DOHH2 (cell line): ENCODE data around the gene NSMF.

Experiments used
- H3F3A ChIP-seq: fragments of 200-600 bp; sonication (generic), shearing (Covaris generic); 2 replicates; pipeline ENCODE4 v1.6.0; 2016; ENCODE audit warnings: antibody characterized with exemption, mild to moderate bottlenecking; ENCODE audit not compliant: control insufficient read depth, insufficient read depth
- H3K27ac ChIP-seq: fragments of 200-600 bp; sonication (generic); 2 replicates; pipeline ENCODE4 v1.5.1; 2014; ENCODE audit warnings: low read depth, mild to moderate bottlenecking, low read length, moderate library complexity
- H3K27me3 ChIP-seq: fragments of 200-600 bp; sonication (generic); 2 replicates; pipeline ENCODE4 v1.6.1; 2014; ENCODE audit warnings: mild to moderate bottlenecking, low read length, mixed read lengths; ENCODE audit not compliant: control insufficient read depth
- H3K36me3 ChIP-seq: fragments of 200-600 bp; sonication (generic); 2 replicates; pipeline ENCODE4 v1.6.1; 2014; ENCODE audit warnings: mild to moderate bottlenecking, low read length, moderate library complexity, mixed read lengths; ENCODE audit not compliant: control insufficient read depth
- H3K4me1 ChIP-seq: fragments of 200-600 bp; sonication (generic); 2 replicates; pipeline ENCODE4 v1.6.1; 2014; ENCODE audit warnings: mild to moderate bottlenecking, low read length, mixed read lengths; ENCODE audit not compliant: control insufficient read depth
- H3K4me2 ChIP-seq: fragments of 200-600 bp; sonication (generic); 2 replicates; pipeline ENCODE4 v1.6.0; 2014; ENCODE audit warnings: mild to moderate bottlenecking, low read length, moderate library complexity
- H3K4me3 ChIP-seq: fragments of 200-600 bp; sonication (generic); 2 replicates; pipeline ENCODE4 v1.5.1; 2014; ENCODE audit warnings: mild to moderate bottlenecking, low read length, mixed read lengths
- H3K79me2 ChIP-seq: fragments of 200-600 bp; sonication (generic); 2 replicates; pipeline ENCODE4 v1.6.1; 2014; ENCODE audit warnings: mild to moderate bottlenecking, low read length, mixed read lengths; ENCODE audit not compliant: control insufficient read depth
- H3K9me2 ChIP-seq: fragments of 200-600 bp; sonication (generic); replicated peaks from 2 replicates; pipeline ENCODE4 v1.6.1; 2014; ENCODE audit warnings: mild to moderate bottlenecking, low read length, mixed read lengths; ENCODE audit not compliant: control insufficient read depth
- H3K9me3 ChIP-seq: fragments of 200-600 bp; sonication (generic); 2 replicates; pipeline ENCODE4 v1.6.1; 2014; ENCODE audit warnings: antibody characterized with exemption, low read length, mixed read lengths; ENCODE audit not compliant: control insufficient read depth, insufficient read depth
- H4K20me1 ChIP-seq: fragments of 200-600 bp; sonication (generic); 2 replicates; pipeline ENCODE4 v1.6.0; 2014; ENCODE audit warnings: low read depth, mild to moderate bottlenecking, antibody characterized with exemption, low read length, moderate library complexity; ENCODE audit not compliant: control insufficient read depth, insufficient read depth
- EZH2phosphoT487 ChIP-seq: fragments of 200-600 bp; sonication (generic); IDR thresholded peaks from 2 replicates; pipeline ENCODE4 v1.6.1; 2017; ENCODE audit warnings: borderline replicate concordance, mild to moderate bottlenecking, antibody characterized with exemption, low read length, moderate library complexity, mixed read lengths
- TF ChIP-seq, protein P1 (sequence below): fragments of 200-600 bp; sonication (generic); IDR thresholded peaks from one replicate; pipeline ENCODE4 v1.5.1; 2014; ENCODE audit warnings: antibody characterized with exemption, mild to moderate bottlenecking, low read depth, low read length; ENCODE audit not compliant: poor library complexity, severe bottlenecking

The NSMF gene

DNA sequence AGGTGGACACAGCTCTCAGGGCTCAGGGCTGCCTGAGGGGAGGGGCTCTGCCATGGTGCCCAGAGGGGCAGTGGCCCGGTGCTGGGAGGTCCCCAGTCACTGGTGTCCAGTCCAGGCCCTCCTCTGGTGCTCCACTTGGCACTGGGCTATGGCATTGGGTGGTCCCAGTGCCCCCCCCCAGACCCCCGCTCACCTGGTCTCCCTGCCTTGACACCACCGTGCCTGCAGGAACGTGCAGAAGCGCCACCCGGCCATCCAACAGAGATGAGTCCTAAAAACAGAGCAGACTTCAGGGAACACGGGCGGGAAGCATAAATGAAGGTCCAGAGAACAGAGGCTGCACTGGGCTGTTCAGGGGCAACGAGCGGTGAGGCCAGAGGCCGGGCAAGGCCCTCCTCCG, 42.3 kb upstream of the NSMF start:
- Histone ChIP-seq H3K4me1 (no peaks in the 10 kb centered on the region), H3F3A (peaks cover 4% of the 10 kb centered on the region; the same call in 1 of the 2 replicates), H3K27me3 (no peaks in the 10 kb centered on the region), H3K79me2 (no peaks in the 10 kb centered on the region), H3K4me2 (no peak overlapping the region), H3K4me3 (no peak overlapping the region), H3K36me3 (no peaks in the 10 kb centered on the region), H3K9me2 (no peaks in the 10 kb centered on the region), H3K27ac (no peak overlapping the region), H3K9me3 (no peaks in the 10 kb centered on the region), H4K20me1 (no peaks in the 10 kb centered on the region)
- TF ChIP-seq EZH2phosphoT487: no peak
- TF ChIP-seq, protein P1, sequence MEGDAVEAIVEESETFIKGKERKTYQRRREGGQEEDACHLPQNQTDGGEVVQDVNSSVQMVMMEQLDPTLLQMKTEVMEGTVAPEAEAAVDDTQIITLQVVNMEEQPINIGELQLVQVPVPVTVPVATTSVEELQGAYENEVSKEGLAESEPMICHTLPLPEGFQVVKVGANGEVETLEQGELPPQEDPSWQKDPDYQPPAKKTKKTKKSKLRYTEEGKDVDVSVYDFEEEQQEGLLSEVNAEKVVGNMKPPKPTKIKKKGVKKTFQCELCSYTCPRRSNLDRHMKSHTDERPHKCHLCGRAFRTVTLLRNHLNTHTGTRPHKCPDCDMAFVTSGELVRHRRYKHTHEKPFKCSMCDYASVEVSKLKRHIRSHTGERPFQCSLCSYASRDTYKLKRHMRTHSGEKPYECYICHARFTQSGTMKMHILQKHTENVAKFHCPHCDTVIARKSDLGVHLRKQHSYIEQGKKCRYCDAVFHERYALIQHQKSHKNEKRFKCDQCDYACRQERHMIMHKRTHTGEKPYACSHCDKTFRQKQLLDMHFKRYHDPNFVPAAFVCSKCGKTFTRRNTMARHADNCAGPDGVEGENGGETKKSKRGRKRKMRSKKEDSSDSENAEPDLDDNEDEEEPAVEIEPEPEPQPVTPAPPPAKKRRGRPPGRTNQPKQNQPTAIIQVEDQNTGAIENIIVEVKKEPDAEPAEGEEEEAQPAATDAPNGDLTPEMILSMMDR: no peak

DNA sequence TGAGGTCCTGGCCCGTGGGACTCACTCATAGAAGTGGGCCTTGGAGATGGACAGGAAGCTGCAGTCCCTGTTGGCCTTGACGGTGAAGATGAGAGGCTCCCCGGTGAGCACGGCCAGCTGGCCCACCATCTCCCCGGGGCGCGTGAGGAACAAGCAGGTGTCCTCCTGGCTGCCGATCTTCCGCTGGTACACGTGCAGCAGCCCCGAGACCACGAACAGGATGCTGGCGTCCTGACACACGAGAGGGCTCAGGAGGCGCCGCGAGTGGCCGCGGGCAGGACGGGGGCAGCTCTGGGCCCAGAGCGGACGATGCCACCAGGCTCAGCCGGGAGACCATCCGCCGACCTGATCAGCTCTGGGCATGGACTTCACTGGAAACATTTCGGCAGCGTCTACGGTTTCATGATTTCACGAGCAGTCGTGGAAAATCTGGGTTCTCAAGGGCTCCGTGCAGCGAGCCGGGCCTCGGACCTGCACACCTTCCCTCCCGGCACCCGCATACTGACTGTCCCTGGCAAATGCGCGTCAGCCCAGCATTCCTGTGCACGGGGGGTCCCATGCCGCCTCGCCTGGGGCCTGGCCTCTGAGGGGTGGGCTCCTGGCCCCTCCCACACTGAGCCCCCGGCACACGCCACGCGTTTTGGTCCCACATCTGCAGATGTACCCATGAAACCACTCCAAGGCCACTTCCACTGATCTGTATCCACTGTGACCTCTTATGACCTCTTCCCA, 41.7 kb upstream of the NSMF start:
- Histone ChIP-seq H4K20me1 (no peaks in the 10 kb centered on the region), H3K4me1 (no peaks in the 10 kb centered on the region), H3F3A (peaks cover 4% of the 10 kb centered on the region; the same call in 1 of the 2 replicates), H3K27ac (no peak overlapping the region), H3K9me2 (no peaks in the 10 kb centered on the region), H3K4me2 (no peak overlapping the region), H3K79me2 (no peaks in the 10 kb centered on the region), H3K4me3 (no peak overlapping the region), H3K36me3 (no peaks in the 10 kb centered on the region), H3K27me3 (no peaks in the 10 kb centered on the region), H3K9me3 (no peaks in the 10 kb centered on the region)
- no peak for TF ChIP-seq EZH2phosphoT487
- TF ChIP-seq, protein P1: no peak

DNA sequence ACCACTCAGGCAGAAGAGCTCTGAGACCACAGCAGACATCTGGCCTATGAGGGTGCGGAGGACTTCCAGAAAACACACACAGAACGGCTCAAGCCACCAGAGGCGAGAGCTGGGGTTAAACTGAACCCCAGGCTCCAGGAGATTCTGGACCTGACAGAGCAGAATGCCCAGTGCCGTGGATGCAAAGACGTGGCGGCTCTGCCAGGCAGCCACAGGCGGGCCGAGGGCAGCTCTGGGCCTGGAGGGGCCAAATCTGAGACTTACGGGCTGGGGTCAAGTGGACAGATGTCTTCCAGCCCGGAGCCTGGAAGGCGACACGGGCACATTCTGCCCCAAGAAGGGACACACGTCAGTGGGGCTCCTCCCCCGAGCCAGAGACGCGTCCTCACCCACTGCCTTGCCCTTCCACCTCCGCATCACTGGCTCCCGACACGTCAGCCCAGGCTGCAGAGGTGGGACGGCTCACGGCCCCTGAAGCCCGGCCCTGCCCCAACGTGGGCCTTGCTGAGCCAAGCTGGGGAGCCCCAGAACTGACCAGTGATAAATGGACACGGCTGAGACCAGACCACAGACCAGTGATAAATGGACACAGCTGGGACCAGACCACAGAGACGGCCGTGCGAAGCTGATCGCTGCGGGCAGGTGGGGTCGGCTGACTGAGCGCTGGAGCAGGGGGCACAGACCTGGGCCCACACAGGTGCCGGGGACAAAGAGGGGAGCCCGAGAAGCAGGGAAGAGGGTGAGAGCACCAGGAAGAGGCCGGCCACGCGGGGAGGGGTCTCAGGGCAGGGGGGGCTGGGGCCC, 40.9 kb upstream of the NSMF start:
- Histone ChIP-seq H3K27ac (no peak overlapping the region), H3K79me2 (no peaks in the 10 kb centered on the region), H3K9me3 (no peaks in the 10 kb centered on the region), H4K20me1 (no peaks in the 10 kb centered on the region), H3K9me2 (no peaks in the 10 kb centered on the region), H3K36me3 (no peaks in the 10 kb centered on the region), H3K4me1 (no peaks in the 10 kb centered on the region), H3K4me2 (no peak overlapping the region), H3K27me3 (no peaks in the 10 kb centered on the region), H3F3A (peaks cover 4% of the 10 kb centered on the region; the same call in 1 of the 2 replicates), H3K4me3 (no peak overlapping the region)
- no peak for TF ChIP-seq EZH2phosphoT487

DNA sequence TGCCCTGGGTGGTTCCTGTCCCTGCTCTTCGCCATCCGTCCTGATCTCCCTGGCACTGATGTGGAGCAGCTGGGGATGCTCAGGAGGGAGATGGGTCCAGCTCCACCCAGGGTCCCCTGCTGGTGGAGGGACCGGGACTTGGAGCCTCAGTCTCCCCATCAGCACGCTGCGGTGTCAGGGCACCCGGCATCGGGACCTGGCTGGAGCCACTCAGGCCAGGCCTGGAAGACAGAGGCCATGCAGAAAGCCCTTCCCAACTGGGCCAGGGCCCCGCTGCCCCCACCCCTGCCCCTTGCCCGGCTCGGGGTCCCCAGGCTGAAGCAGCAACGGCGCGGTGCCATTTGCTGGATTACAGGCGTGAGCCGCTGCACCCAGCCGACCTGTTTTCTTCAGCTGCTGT, 40.3 kb upstream of the NSMF start:
- Histone ChIP-seq H3K36me3 (no peaks in the 10 kb centered on the region), H3K4me3 (no peak overlapping the region), H4K20me1 (no peaks in the 10 kb centered on the region), H3K27ac (no peak overlapping the region), H3K27me3 (no peaks in the 10 kb centered on the region), H3K9me2 (no peaks in the 10 kb centered on the region), H3K9me3 (no peaks in the 10 kb centered on the region), H3K4me1 (no peaks in the 10 kb centered on the region), H3K79me2 (no peaks in the 10 kb centered on the region), H3K4me2 (no peak overlapping the region), H3F3A (peaks cover 4% of the 10 kb centered on the region; the same call in 1 of the 2 replicates)
- TF ChIP-seq, protein P1: no peak
- no peak for TF ChIP-seq EZH2phosphoT487
